HEK293 (cell line): ENCODE measurements around the gene CORO7.

ENCODE experiments used
- CTCF ChIA-PET: fragments of 350-600 bp; formaldehyde crosslinking; extraction: SDS; loops from one replicate; lab custom pipeline; 2021; ENCODE audit warnings: antibody characterized with exemption; lab: Yijun Ruan, JAX
- POLR2A ChIA-PET: fragments of 300-600 bp; formaldehyde crosslinking; extraction: SDS; loops from one replicate; lab custom pipeline; 2020; ENCODE audit warnings: antibody characterized with exemption, inconsistent platforms; lab: Yijun Ruan, JAX
- H3K27ac ChIP-seq: fragments of 200-500 bp; sonication (Bioruptor generic); 2 replicates; pipeline ENCODE4 v1.5.1; 2014; ENCODE audit warnings: low read depth, low read length, control low read depth, inconsistent platforms; ENCODE audit errors: extremely low read depth
- H3K36me3 ChIP-seq, 2 experiments: fragments of 200-500 bp in 1 of 2; sonication (Bioruptor generic) in 1 of 2; 1 replicate in 1 of 2; 2 replicates in 1 of 2; pipeline ENCODE4 v1.5.1; 2014 to 2017; ENCODE audit warnings: inconsistent platforms in 2 of 2, low read length in 2 of 2; ENCODE audit not compliant: control insufficient read depth in 2 of 2, insufficient read depth in 1 of 2
- H3K4me1 ChIP-seq: fragments of 200-500 bp; sonication (Bioruptor generic); 2 replicates; pipeline ENCODE4 v1.5.1; 2014; ENCODE audit warnings: mild to moderate bottlenecking, low read length, inconsistent platforms; ENCODE audit not compliant: control insufficient read depth, insufficient read depth
- H3K4me3 ChIP-seq: 2 replicates; pipeline ENCODE4 v1.5.1; 2011; ENCODE audit warnings: low read depth, mild to moderate bottlenecking, control low read depth, low read length, moderate library complexity
- H3K9me3 ChIP-seq: fragments of 200-500 bp; sonication (Bioruptor generic); 2 replicates; pipeline ENCODE4 v1.5.1; 2014; ENCODE audit warnings: low read depth, low read length, inconsistent platforms; ENCODE audit not compliant: control insufficient read depth, insufficient read depth
- GLI4 ChIP-seq: fragments of 450-650 bp; formaldehyde crosslinking; IDR thresholded peaks from 2 replicates; pipeline ENCODE4 v1.5.1; 2016; ENCODE audit warnings: missing biosample characterization, missing genetic modification characterization
- KLF17 ChIP-seq: fragments of 450-650 bp; formaldehyde crosslinking; IDR thresholded peaks from 2 replicates; pipeline ENCODE4 v1.5.1; 2016; ENCODE audit warnings: missing biosample characterization, missing genetic modification characterization
- OVOL3 ChIP-seq: fragments of 450-650 bp; formaldehyde crosslinking; IDR thresholded peaks from 2 replicates; pipeline ENCODE4 v1.5.1; 2016; ENCODE audit warnings: missing biosample characterization, missing genetic modification characterization
- REPIN1 ChIP-seq: fragments of 450-650 bp; formaldehyde crosslinking; IDR thresholded peaks from 2 replicates; pipeline ENCODE4 v1.5.1; 2017; ENCODE audit warnings: missing biosample characterization, missing genetic modification characterization, low read depth
- TRIM28 ChIP-seq: IDR thresholded peaks from 2 replicates; pipeline ENCODE4 v1.6.1; 2011; ENCODE audit warnings: low read length, control low read depth, borderline replicate concordance
- WT1 ChIP-seq: fragments of 450-650 bp; formaldehyde crosslinking; IDR thresholded peaks from 2 replicates; pipeline ENCODE4 v1.5.1; 2016; ENCODE audit warnings: missing biosample characterization, missing genetic modification characterization
- ZBTB48 ChIP-seq: fragments of 450-650 bp; formaldehyde crosslinking; IDR thresholded peaks from 2 replicates; pipeline ENCODE4 v1.5.1; 2016; ENCODE audit warnings: missing biosample characterization, missing genetic modification characterization
- ZFP41 ChIP-seq: fragments of 450-650 bp; formaldehyde crosslinking; IDR thresholded peaks from 2 replicates; pipeline ENCODE4 v1.5.1; 2016; ENCODE audit warnings: missing biosample characterization, missing genetic modification characterization, borderline replicate concordance
- ZFP69B ChIP-seq: fragments of 450-650 bp; formaldehyde crosslinking; IDR thresholded peaks from 2 replicates; pipeline ENCODE4 v1.5.1; 2016; ENCODE audit warnings: missing biosample characterization, missing genetic modification characterization
- ZNF174 ChIP-seq: fragments of 450-650 bp; formaldehyde crosslinking; IDR thresholded peaks from 2 replicates; pipeline ENCODE4 v1.5.0; 2017; ENCODE audit warnings: missing biosample characterization, mild to moderate bottlenecking, missing genetic modification characterization
- ZNF175 ChIP-seq: fragments of 450-650 bp; formaldehyde crosslinking; IDR thresholded peaks from 2 replicates; pipeline ENCODE4 v1.5.1; 2016; ENCODE audit warnings: missing biosample characterization, missing genetic modification characterization
- ZNF239 ChIP-seq: fragments of 450-650 bp; formaldehyde crosslinking; IDR thresholded peaks from 2 replicates; pipeline ENCODE4 v1.5.1; 2016; ENCODE audit warnings: missing biosample characterization, missing genetic modification characterization
- ZNF274 ChIP-seq, 2 experiments: fragments of 200-500 bp in 1 of 2; fragments of 450-650 bp in 1 of 2; sonication (Bioruptor generic) in 1 of 2; formaldehyde crosslinking in 1 of 2; IDR thresholded peaks; 2 replicates each; pipeline versions ENCODE4 v1.5.1 to v1.6.1; 2014 to 2016; ENCODE audit warnings: borderline replicate concordance in 1 of 2, inconsistent platforms in 1 of 2, low read length in 1 of 2, missing biosample characterization in 1 of 2, missing genetic modification characterization in 1 of 2
- ZNF37A ChIP-seq: fragments of 450-650 bp; IDR thresholded peaks from 2 replicates; pipeline ENCODE4 v1.5.1; 2018; ENCODE audit warnings: missing biosample characterization, missing genetic modification characterization
- ZNF391 ChIP-seq: fragments of 450-650 bp; formaldehyde crosslinking; IDR thresholded peaks from 2 replicates; pipeline ENCODE4 v1.5.1; 2016; ENCODE audit warnings: low read depth, missing biosample characterization, missing genetic modification characterization, borderline replicate concordance
- ZNF416 ChIP-seq: fragments of 450-650 bp; formaldehyde crosslinking; IDR thresholded peaks from 2 replicates; pipeline ENCODE4 v1.5.1; 2016; ENCODE audit warnings: missing biosample characterization, missing genetic modification characterization
- ZNF433 ChIP-seq: fragments of 450-650 bp; formaldehyde crosslinking; IDR thresholded peaks from 2 replicates; pipeline ENCODE4 v1.5.1; 2016; ENCODE audit warnings: missing biosample characterization, missing genetic modification characterization, low read depth
- ZNF449 ChIP-seq: fragments of 450-650 bp; formaldehyde crosslinking; IDR thresholded peaks from 2 replicates; pipeline ENCODE4 v1.5.1; 2017; ENCODE audit warnings: missing biosample characterization, mild to moderate bottlenecking, missing genetic modification characterization, moderate library complexity
- ZNF501 ChIP-seq: fragments of 450-650 bp; formaldehyde crosslinking; IDR thresholded peaks from 2 replicates; pipeline ENCODE4 v1.5.1; 2016; ENCODE audit warnings: missing biosample characterization, missing genetic modification characterization
- ZNF530 ChIP-seq: fragments of 450-650 bp; formaldehyde crosslinking; IDR thresholded peaks from 2 replicates; pipeline ENCODE4 v1.5.1; 2016; ENCODE audit warnings: low read depth, missing biosample characterization, missing genetic modification characterization
- ZNF571 ChIP-seq: fragments of 450-650 bp; formaldehyde crosslinking; IDR thresholded peaks from 2 replicates; pipeline ENCODE4 v1.5.0; 2017; ENCODE audit warnings: missing biosample characterization, missing genetic modification characterization
- ZNF664 ChIP-seq: fragments of 450-650 bp; formaldehyde crosslinking; IDR thresholded peaks from 2 replicates; pipeline ENCODE4 v1.5.1; 2016; ENCODE audit warnings: missing biosample characterization, missing genetic modification characterization
- ZNF768 ChIP-seq: fragments of 450-650 bp; formaldehyde crosslinking; IDR thresholded peaks from 2 replicates; pipeline ENCODE4 v1.5.1; 2018; ENCODE audit warnings: missing biosample characterization, mild to moderate bottlenecking, missing genetic modification characterization
- ZNF837 ChIP-seq: fragments of 450-650 bp; formaldehyde crosslinking; IDR thresholded peaks from 2 replicates; pipeline ENCODE4 v1.5.1; 2016; ENCODE audit warnings: missing biosample characterization, missing genetic modification characterization
- ZSCAN4 ChIP-seq: fragments of 450-650 bp; formaldehyde crosslinking; IDR thresholded peaks from 2 replicates; pipeline ENCODE4 v1.5.1; 2017; ENCODE audit warnings: missing biosample characterization, missing genetic modification characterization
- TF ChIP-seq, protein P1 (sequence below): fragments of 450-650 bp; formaldehyde crosslinking; IDR thresholded peaks from 2 replicates; pipeline ENCODE4 v1.5.1; 2016; ENCODE audit warnings: missing biosample characterization, missing genetic modification characterization
- TF ChIP-seq, protein P2 (sequence below): fragments of 450-650 bp; formaldehyde crosslinking; IDR thresholded peaks from 2 replicates; pipeline ENCODE4 v1.5.1; 2016; ENCODE audit warnings: missing biosample characterization, missing genetic modification characterization
- TF ChIP-seq, protein P3 (sequence below): fragments of 450-650 bp; formaldehyde crosslinking; IDR thresholded peaks from 2 replicates; pipeline ENCODE4 v1.5.1; 2016; ENCODE audit warnings: missing biosample characterization, missing genetic modification characterization, low read depth

The CORO7 gene

GRCh38 chr16:4373909-4374742 is 42.3 kb downstream of the CORO7 start:
- Histone ChIP-seq H3K9me3 (no peaks in the 10 kb centered on the region), H3K36me3 (no peaks in the 10 kb centered on the region), H3K4me3 (no peak overlapping the region), H3K27ac (no peak overlapping the region; the same call in 1 of the 2 replicates), H3K4me1 (peaks cover 21% of the 10 kb centered on the region)
- ChIA-PET CTCF (interaction anchor here (0.8 to 3.3 kb wide), 4 partner anchors 14 to 29 kb away, joined by 4 to 32 read pairs (median 10); no protein-coding TSS in a partner anchor), POLR2A (interaction anchor here (0.6 to 1.5 kb wide), 6 partner anchors 13 to 1239 kb away, joined by 3 to 4 read pairs (median 4); partner anchors contain the start of genes CORO7, PAM16 and ZNF213)
- TF ChIP-seq ZNF768 (tag by site-specific recombination) (no peak), REPIN1 (no peak), TRIM28 (no peak), ZNF175 (no peak), ZNF37A (no peak), ZSCAN4 (peak; percentile 76), ZFP41 (tag by site-specific recombination) (no peak), ZNF501 (tag by site-specific recombination) (no peak), ZNF571 (tag by site-specific recombination) (no peak), OVOL3 (tag by site-specific recombination) (no peak), WT1 (no peak), ZFP69B (tag by site-specific recombination) (no peak), ZNF416 (tag by site-specific recombination) (no peak), ZNF664 (tag by site-specific recombination) (no peak), ZNF433 (tag by site-specific recombination) (no peak), GLI4 (tag by site-specific recombination) (no peak), ZNF174 (tag by site-specific recombination) (no peak), ZNF391 (tag by site-specific recombination) (no peak), ZNF837 (tag by site-specific recombination) (no peak), KLF17 (tag by site-specific recombination) (no peak; the same call in 1 of the 2 replicates), ZNF449 (tag by site-specific recombination) (no peak), ZNF239 (tag by site-specific recombination) (no peak), ZNF530 (tag by site-specific recombination) (no peak), ZNF274 (IDR thresholded peaks at IDR 0.05; ENCODE audit: low read length) (no peak), ZNF274 (tag by site-specific recombination; IDR thresholded peaks at IDR 0.05; ENCODE audit: borderline replicate concordance) (no peak), ZBTB48 (tag by site-specific recombination) (no peak)
- TF ChIP-seq, protein P1, sequence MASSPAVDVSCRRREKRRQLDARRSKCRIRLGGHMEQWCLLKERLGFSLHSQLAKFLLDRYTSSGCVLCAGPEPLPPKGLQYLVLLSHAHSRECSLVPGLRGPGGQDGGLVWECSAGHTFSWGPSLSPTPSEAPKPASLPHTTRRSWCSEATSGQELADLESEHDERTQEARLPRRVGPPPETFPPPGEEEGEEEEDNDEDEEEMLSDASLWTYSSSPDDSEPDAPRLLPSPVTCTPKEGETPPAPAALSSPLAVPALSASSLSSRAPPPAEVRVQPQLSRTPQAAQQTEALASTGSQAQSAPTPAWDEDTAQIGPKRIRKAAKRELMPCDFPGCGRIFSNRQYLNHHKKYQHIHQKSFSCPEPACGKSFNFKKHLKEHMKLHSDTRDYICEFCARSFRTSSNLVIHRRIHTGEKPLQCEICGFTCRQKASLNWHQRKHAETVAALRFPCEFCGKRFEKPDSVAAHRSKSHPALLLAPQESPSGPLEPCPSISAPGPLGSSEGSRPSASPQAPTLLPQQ = no peak; the same call in 1 of the 2 replicates
- TF ChIP-seq, protein P2, sequence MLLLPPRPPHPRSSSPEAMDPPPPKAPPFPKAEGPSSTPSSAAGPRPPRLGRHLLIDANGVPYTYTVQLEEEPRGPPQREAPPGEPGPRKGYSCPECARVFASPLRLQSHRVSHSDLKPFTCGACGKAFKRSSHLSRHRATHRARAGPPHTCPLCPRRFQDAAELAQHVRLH = no peak
- TF ChIP-seq, protein P3, sequence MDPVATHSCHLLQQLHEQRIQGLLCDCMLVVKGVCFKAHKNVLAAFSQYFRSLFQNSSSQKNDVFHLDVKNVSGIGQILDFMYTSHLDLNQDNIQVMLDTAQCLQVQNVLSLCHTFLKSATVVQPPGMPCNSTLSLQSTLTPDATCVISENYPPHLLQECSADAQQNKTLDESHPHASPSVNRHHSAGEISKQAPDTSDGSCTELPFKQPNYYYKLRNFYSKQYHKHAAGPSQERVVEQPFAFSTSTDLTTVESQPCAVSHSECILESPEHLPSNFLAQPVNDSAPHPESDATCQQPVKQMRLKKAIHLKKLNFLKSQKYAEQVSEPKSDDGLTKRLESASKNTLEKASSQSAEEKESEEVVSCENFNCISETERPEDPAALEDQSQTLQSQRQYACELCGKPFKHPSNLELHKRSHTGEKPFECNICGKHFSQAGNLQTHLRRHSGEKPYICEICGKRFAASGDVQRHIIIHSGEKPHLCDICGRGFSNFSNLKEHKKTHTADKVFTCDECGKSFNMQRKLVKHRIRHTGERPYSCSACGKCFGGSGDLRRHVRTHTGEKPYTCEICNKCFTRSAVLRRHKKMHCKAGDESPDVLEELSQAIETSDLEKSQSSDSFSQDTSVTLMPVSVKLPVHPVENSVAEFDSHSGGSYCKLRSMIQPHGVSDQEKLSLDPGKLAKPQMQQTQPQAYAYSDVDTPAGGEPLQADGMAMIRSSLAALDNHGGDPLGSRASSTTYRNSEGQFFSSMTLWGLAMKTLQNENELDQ (tag by site-specific recombination) = no peak
